H1 (cell line): ENCODE results near the gene MEIS2. TPM values are rescaled to one million over a fixed set of nuclear protein-coding genes. Genes with fewer than 3 reads are reported as not detected.
A peak's percentile ranks its signal among the peaks of the same experiment; 100 is the strongest.

ENCODE experiments used
- CTCF ChIA-PET: fragments of 300-600 bp; sonication (Branson Sonifier 250); formaldehyde crosslinking; loops from one replicate; lab custom pipeline; 2021; ENCODE audit not compliant: partially characterized antibody; lab: Charles Lee
- POLR2A ChIA-PET: fragments of 300-600 bp; sonication (Branson Sonifier 250); formaldehyde crosslinking; loops from one replicate; lab custom pipeline; 2021; ENCODE audit warnings: inconsistent platforms; ENCODE audit not compliant: partially characterized antibody; lab: Charles Lee
- DNase-seq, 2 experiments: peaks; one replicate each; pipeline versions ENCODE4 v3.0.0 to v3.0.0-alpha.2; 2010 to 2022; ENCODE audit warnings: low spot score in 2 of 2, low read depth in 1 of 2, mixed read lengths in 1 of 2
- FAIRE-seq: peaks from 2 replicates; lab custom pipeline; 2011; peaks lifted over from hg19 to GRCh38; lab: Jason Lieb, UNC
- H2AFZ ChIP-seq: 2 replicates; pipeline ENCODE4 v1.8.1; 2012; ENCODE audit warnings: low read length, inconsistent platforms
- H2AK5ac ChIP-seq: 2 replicates; pipeline ENCODE4 v1.6.1; 2013; ENCODE audit warnings: low read depth, low read length
- H2BK120ac ChIP-seq: replicated peaks from 2 replicates; pipeline ENCODE3; 2013; ENCODE audit warnings: low read depth, low read length, inconsistent platforms
- H2BK12ac ChIP-seq: 2 replicates; pipeline ENCODE4 v1.6.1; 2013; ENCODE audit warnings: low read depth, low read length
- H2BK15ac ChIP-seq: 2 replicates; pipeline ENCODE4 v1.6.1; 2013; ENCODE audit warnings: low read length
- H2BK20ac ChIP-seq: 2 replicates; pipeline ENCODE4 v1.6.1; 2013; ENCODE audit warnings: low read length
- H2BK5ac ChIP-seq: 2 replicates; pipeline ENCODE4 v1.6.1; 2013; ENCODE audit warnings: low read depth, low read length
- H3K14ac ChIP-seq: 2 replicates; pipeline ENCODE4 v1.6.1; 2013; ENCODE audit warnings: inconsistent platforms; ENCODE audit not compliant: insufficient read length
- H3K18ac ChIP-seq: 2 replicates; pipeline ENCODE4 v1.6.1; 2013; ENCODE audit warnings: low read length; ENCODE audit errors: extremely low read depth
- H3K23ac ChIP-seq: 2 replicates; pipeline ENCODE4 v1.6.1; 2013; ENCODE audit warnings: inconsistent platforms; ENCODE audit not compliant: insufficient read length
- H3K23me2 ChIP-seq: 2 replicates; pipeline ENCODE4 v1.6.1; 2013; ENCODE audit warnings: low read depth, low read length
- H3K27ac ChIP-seq: 2 replicates; pipeline ENCODE4 v1.6.1; 2011; ENCODE audit warnings: low read depth, low read length, inconsistent platforms
- H3K27me3 ChIP-seq, 4 experiments: replicated peaks in 1 of 4; 1 replicate in 1 of 4; 2 replicates in 3 of 4; pipeline versions ENCODE4 v1.6.1 to v1.8.1; 2011 to 2013; ENCODE audit warnings: low read length in 3 of 4, mild to moderate bottlenecking in 3 of 4, inconsistent platforms in 2 of 4, mixed read lengths in 2 of 4, moderate library complexity in 1 of 4; ENCODE audit not compliant: control insufficient read depth in 3 of 4, insufficient read depth in 3 of 4; ENCODE audit errors: extremely low read depth in 1 of 4
- H3K36me3 ChIP-seq, 4 experiments: 2 replicates each; pipeline versions ENCODE4 v1.6.1 to v1.8.1; 2011 to 2013; ENCODE audit warnings: mild to moderate bottlenecking in 4 of 4, low read length in 3 of 4, moderate library complexity in 2 of 4, control low read depth in 1 of 4, inconsistent platforms in 1 of 4; ENCODE audit not compliant: insufficient read depth in 4 of 4, control insufficient read depth in 2 of 4
- H3K4ac ChIP-seq: replicated peaks from 2 replicates; pipeline ENCODE3; 2013; ENCODE audit warnings: low read length, low read depth, mixed read lengths, inconsistent platforms; ENCODE audit not compliant: insufficient read length
- H3K4me1 ChIP-seq, 4 experiments: replicated peaks in 1 of 4; 1 replicate in 1 of 4; 2 replicates in 3 of 4; pipeline versions ENCODE4 v1.6.1 to v1.8.1; 2011 to 2013; ENCODE audit warnings: low read length in 3 of 4, inconsistent platforms in 2 of 4, mixed read lengths in 1 of 4; ENCODE audit not compliant: insufficient read depth in 4 of 4, control insufficient read depth in 3 of 4
- H3K4me2 ChIP-seq, 2 experiments: 2 replicates each; pipeline versions ENCODE4 v1.6.1 to v1.8.1; 2011 to 2013; ENCODE audit warnings: low read depth in 2 of 2, low read length in 2 of 2, control low read depth in 1 of 2, inconsistent platforms in 1 of 2, mild to moderate bottlenecking in 1 of 2; ENCODE audit not compliant: insufficient read depth in 1 of 2
- H3K4me3 ChIP-seq, 4 experiments: fragments of 200-600, 300-600 bp in 1 of 4; sonication (generic), shearing (Covaris generic), sonication (Bioruptor Twin) in 1 of 4; 2 replicates each; pipeline versions ENCODE4 v1.5.1 to v1.8.1; 2011 to 2016; ENCODE audit warnings: low read length in 4 of 4, low read depth in 3 of 4, control low read depth in 2 of 4, inconsistent platforms in 2 of 4, mild to moderate bottlenecking in 2 of 4, mixed read lengths in 1 of 4, moderate library complexity in 1 of 4; ENCODE audit not compliant: insufficient read depth in 2 of 4; ENCODE audit errors: extremely low read depth in 1 of 4
- H3K56ac ChIP-seq: replicated peaks from 2 replicates; pipeline ENCODE3; 2013; ENCODE audit warnings: low read depth, mild to moderate bottlenecking, mixed read lengths, low read length, inconsistent platforms; ENCODE audit not compliant: insufficient read length
- H3K79me1 ChIP-seq: 2 replicates; pipeline ENCODE4 v1.6.1; 2013; ENCODE audit warnings: low read depth, low read length, control low read depth
- H3K79me2 ChIP-seq, 2 experiments: 2 replicates each; pipeline versions ENCODE4 v1.6.1 to v1.8.1; 2012 to 2013; ENCODE audit warnings: low read length in 2 of 2, mild to moderate bottlenecking in 2 of 2, inconsistent platforms in 1 of 2; ENCODE audit not compliant: insufficient read depth in 2 of 2, control insufficient read depth in 1 of 2
- H3K9ac ChIP-seq, 4 experiments: replicated peaks in 1 of 4; 1 replicate in 1 of 4; 2 replicates in 3 of 4; pipeline versions ENCODE4 v1.6.1 to v1.8.1; 2011 to 2013; ENCODE audit warnings: low read depth in 3 of 4, low read length in 3 of 4, control low read depth in 2 of 4, mild to moderate bottlenecking in 2 of 4, moderate library complexity in 2 of 4, inconsistent platforms in 1 of 4; ENCODE audit errors: extremely low read depth in 1 of 4
- H3K9me3 ChIP-seq, 2 experiments: 2 replicates each; pipeline versions ENCODE4 v1.6.1 to v1.8.1; 2012 to 2013; ENCODE audit warnings: mild to moderate bottlenecking in 2 of 2, moderate library complexity in 2 of 2, control low read depth in 1 of 2, inconsistent platforms in 1 of 2, low read depth in 1 of 2, low read length in 1 of 2, mixed read lengths in 1 of 2; ENCODE audit not compliant: insufficient read depth in 2 of 2
- H4K20me1 ChIP-seq, 2 experiments: replicated peaks in 1 of 2; 2 replicates each; pipeline versions ENCODE3 to v1.8.1; 2011 to 2013; ENCODE audit warnings: inconsistent platforms in 2 of 2, low read length in 2 of 2, mild to moderate bottlenecking in 1 of 2; ENCODE audit not compliant: insufficient read depth in 2 of 2, control insufficient read depth in 1 of 2
- H4K5ac ChIP-seq: 2 replicates; pipeline ENCODE4 v1.6.1; 2013; ENCODE audit warnings: low read length, low read depth, mixed read lengths, inconsistent platforms; ENCODE audit not compliant: insufficient read length
- H4K8ac ChIP-seq: 2 replicates; pipeline ENCODE4 v1.8.0; 2013; ENCODE audit warnings: mild to moderate bottlenecking, moderate library complexity, low read length, inconsistent platforms; ENCODE audit not compliant: insufficient read depth; ENCODE audit errors: extremely low read depth
- H4K91ac ChIP-seq: replicated peaks from 2 replicates; pipeline ENCODE3; 2013; ENCODE audit warnings: low read length, mixed read lengths, inconsistent platforms; ENCODE audit not compliant: insufficient read length
- CBX8 ChIP-seq: fragments of 300-800, 300-1000 bp; sonication (generic); IDR thresholded peaks from 2 replicates; pipeline ENCODE4 v1.7.1; 2016; ENCODE audit warnings: low read depth, low read length, borderline replicate concordance
- TBP ChIP-seq: IDR thresholded peaks from 2 replicates; pipeline ENCODE4 v1.6.1; 2011; ENCODE audit warnings: low read depth, low read length, improper control_type of control experiment
- WGBS, 2 experiments: shearing (Covaris generic) in 1 of 2; methylation state at CpG; one replicate each; pipeline versions ENCODE4 v1.1.6 to v1.1.7; 2013 to 2015; ENCODE audit warnings: low lambda C conversion rate in 2 of 2, mixed read lengths in 2 of 2, inconsistent platforms in 1 of 2, low coverage in 1 of 2, missing lambda C conversion rate in 1 of 2; ENCODE audit not compliant: insufficient replicate concordance in 2 of 2, insufficient coverage in 1 of 2, insufficient read length in 1 of 2; ENCODE audit errors: extremely low coverage in 1 of 2, missing lambda C conversion rate in 1 of 2; 5-methylcytosine and 5-hydroxymethylcytosine counted together
- polyA plus RNA-seq, 7 experiments: library from polyadenylated mRNA; depleted of rRNA in 3 of 7; stranded (reverse) in 5 of 7; unstranded in 2 of 7; fragments of >200 nt in 5 of 7; fragments of 200-250 nt in 2 of 7; gene quantifications; 1 replicate in 5 of 7; 2 replicates in 1 of 7; 4 replicates in 1 of 7; pipeline versions ENCODE4 v1.2.1 to v1.2.3, GENCODE V29; 2011 to 2013; ENCODE audit warnings: missing spikeins in 2 of 7, mixed read lengths in 2 of 7
- total RNA-seq: library from RNA; stranded (reverse); fragmentation: NEBNext Ultra II Directional; extraction: Animal tissue kit (Norgen Biotek cat#: 25700); gene quantifications from 2 replicates; pipeline ENCODE4 v1.2.1, GENCODE V29; 2021

MEIS2 gene
- total and polyA plus RNA-seq, 2 of the 8 experiments (the other 6 are each of a cell fraction or from before 2014, with no cell fraction given) = 0.22 to 1.2 TPM

GRCh38 chr15:36942248-36942827 is 158.0 kb downstream of the MEIS2 start:
- FAIRE-seq = peak; percentile 19
- TF ChIP-seq CBX8 (no peak), TBP (no peak)

More at GRCh38 chr15:36942248-36942827, 158.0 kb downstream of the MEIS2 start:
- Histone ChIP-seq H2AFZ (no peak overlapping the region), H3K9ac (no peak overlapping the region), H3K56ac (no peak overlapping the region), H2BK15ac (no peak overlapping the region), H3K4ac (no peak overlapping the region), H4K20me1 (no peaks in the 10 kb centered on the region), H4K5ac (no peak overlapping the region), H2AK5ac (no peak overlapping the region), H3K9me3 (no peaks in the 10 kb centered on the region), H3K18ac (no peak overlapping the region; the same call in 1 of the 2 replicates), H3K4me1 (peaks cover 0 to 19% (median 6%) of the 10 kb centered on the region in 4 experiments; a peak in 4 of 7 replicates), H3K4me2 (no peak overlapping the region), H2BK12ac (no peak overlapping the region), H3K27me3 (no peaks in the 10 kb centered on the region), H3K23ac (no peak overlapping the region), H2BK120ac (no peak overlapping the region), H4K8ac (no peak overlapping the region), H2BK20ac (no peak overlapping the region), H3K36me3 (no peaks in the 10 kb centered on the region), H3K79me2 (no peaks in the 10 kb centered on the region), H2BK5ac (no peak overlapping the region), H4K91ac (no peak overlapping the region), H3K79me1 (no peaks in the 10 kb centered on the region), H3K14ac (no peak overlapping the region), H3K27ac (no peak overlapping the region), H3K4me3 (no peak overlapping the region), H3K23me2 (no peaks in the 10 kb centered on the region)
- WGBS, 2 experiments = 80% methylated on average over 6 of the region's 6 CpGs; no CpG with 5 or more reads in 1 of the 2 experiments
- CTCF ChIA-PET = interaction anchor here (1.2 kb wide), 1 partner anchor 49 kb away, joined by 3 read pairs; no protein-coding TSS in a partner anchor
- DNase-seq = no peak
- POLR2A ChIA-PET = no interaction called here
